ENCODE results near the gene KCNK4. TPM values are rescaled to one million over a fixed set of nuclear protein-coding genes. Genes with fewer than 3 reads are reported as not detected.

KCNK4 gene
- polyA plus RNA-seq, 1 donor from 2014 or later: 1.0 TPM

DNA sequence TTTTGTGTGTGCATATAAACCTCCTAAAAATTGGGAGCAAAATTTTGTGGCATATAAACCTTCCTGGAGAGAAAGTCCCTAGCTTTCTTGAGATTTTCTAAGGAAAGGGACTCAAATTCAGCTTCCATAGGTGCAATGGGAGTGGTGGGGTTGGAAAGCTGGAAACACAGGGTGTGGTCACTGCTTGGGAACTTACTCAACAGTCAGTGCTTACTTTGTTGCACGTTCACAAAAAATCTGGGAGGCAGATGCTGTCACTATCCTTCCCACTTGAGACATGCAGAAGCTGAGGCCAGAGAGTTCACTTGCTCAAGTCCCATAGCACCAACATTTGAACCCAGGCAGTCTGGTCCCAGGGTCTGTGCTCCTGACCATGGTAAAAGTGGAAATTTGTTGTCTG, 5.1 kb downstream of the KCNK4 start:
- no peaks in the 10 kb centered on the region for H3F3A ChIP-seq (ENCODE audit: insufficient read depth, low read length, poor library complexity, severe bottlenecking)
- TF ChIP-seq EZH2 (IDR thresholded peaks at IDR 0.05; ENCODE audit: borderline replicate concordance, insufficient read depth, low read length, poor library complexity, severe bottlenecking): no peak
- TF ChIP-seq, protein P1, sequence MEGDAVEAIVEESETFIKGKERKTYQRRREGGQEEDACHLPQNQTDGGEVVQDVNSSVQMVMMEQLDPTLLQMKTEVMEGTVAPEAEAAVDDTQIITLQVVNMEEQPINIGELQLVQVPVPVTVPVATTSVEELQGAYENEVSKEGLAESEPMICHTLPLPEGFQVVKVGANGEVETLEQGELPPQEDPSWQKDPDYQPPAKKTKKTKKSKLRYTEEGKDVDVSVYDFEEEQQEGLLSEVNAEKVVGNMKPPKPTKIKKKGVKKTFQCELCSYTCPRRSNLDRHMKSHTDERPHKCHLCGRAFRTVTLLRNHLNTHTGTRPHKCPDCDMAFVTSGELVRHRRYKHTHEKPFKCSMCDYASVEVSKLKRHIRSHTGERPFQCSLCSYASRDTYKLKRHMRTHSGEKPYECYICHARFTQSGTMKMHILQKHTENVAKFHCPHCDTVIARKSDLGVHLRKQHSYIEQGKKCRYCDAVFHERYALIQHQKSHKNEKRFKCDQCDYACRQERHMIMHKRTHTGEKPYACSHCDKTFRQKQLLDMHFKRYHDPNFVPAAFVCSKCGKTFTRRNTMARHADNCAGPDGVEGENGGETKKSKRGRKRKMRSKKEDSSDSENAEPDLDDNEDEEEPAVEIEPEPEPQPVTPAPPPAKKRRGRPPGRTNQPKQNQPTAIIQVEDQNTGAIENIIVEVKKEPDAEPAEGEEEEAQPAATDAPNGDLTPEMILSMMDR (IDR thresholded peaks at IDR 0.05; ENCODE audit: poor library complexity, severe bottlenecking): no peak
- no peak for TF ChIP-seq POLR2AphosphoS5 (IDR thresholded peaks at IDR 0.05)
- TF ChIP-seq EP300 (conservative IDR thresholded peaks at IDR 0.05; ENCODE audit: poor library complexity, severe bottlenecking): no peak
- TF ChIP-seq RAD21 (conservative IDR thresholded peaks at IDR 0.05): no peak
- TF ChIP-seq, protein P2, sequence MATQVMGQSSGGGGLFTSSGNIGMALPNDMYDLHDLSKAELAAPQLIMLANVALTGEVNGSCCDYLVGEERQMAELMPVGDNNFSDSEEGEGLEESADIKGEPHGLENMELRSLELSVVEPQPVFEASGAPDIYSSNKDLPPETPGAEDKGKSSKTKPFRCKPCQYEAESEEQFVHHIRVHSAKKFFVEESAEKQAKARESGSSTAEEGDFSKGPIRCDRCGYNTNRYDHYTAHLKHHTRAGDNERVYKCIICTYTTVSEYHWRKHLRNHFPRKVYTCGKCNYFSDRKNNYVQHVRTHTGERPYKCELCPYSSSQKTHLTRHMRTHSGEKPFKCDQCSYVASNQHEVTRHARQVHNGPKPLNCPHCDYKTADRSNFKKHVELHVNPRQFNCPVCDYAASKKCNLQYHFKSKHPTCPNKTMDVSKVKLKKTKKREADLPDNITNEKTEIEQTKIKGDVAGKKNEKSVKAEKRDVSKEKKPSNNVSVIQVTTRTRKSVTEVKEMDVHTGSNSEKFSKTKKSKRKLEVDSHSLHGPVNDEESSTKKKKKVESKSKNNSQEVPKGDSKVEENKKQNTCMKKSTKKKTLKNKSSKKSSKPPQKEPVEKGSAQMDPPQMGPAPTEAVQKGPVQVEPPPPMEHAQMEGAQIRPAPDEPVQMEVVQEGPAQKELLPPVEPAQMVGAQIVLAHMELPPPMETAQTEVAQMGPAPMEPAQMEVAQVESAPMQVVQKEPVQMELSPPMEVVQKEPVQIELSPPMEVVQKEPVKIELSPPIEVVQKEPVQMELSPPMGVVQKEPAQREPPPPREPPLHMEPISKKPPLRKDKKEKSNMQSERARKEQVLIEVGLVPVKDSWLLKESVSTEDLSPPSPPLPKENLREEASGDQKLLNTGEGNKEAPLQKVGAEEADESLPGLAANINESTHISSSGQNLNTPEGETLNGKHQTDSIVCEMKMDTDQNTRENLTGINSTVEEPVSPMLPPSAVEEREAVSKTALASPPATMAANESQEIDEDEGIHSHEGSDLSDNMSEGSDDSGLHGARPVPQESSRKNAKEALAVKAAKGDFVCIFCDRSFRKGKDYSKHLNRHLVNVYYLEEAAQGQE (IDR thresholded peaks at IDR 0.05; ENCODE audit: borderline replicate concordance): no peak
- no peak for TF ChIP-seq MXI1 (conservative IDR thresholded peaks at IDR 0.05; ENCODE audit: poor library complexity, severe bottlenecking)
- no peak for TF ChIP-seq SMC3 (conservative IDR thresholded peaks at IDR 0.05; ENCODE audit: poor library complexity)
- TF ChIP-seq TAF1 (IDR thresholded peaks at IDR 0.05; ENCODE audit: low read depth): no peak
- H2AFZ ChIP-seq (ENCODE audit: low read depth, low read length): no peak overlapping the region
- no peaks in the 10 kb centered on the region for H3K9me2 ChIP-seq (ENCODE audit: insufficient read depth, low read length)
- H3K9me3 ChIP-seq (ENCODE audit: low read length): no peaks in the 10 kb centered on the region
- no peak overlapping the region for H3K4me3 ChIP-seq (ENCODE audit: low read length)
- H4K20me1 ChIP-seq (ENCODE audit: insufficient read depth): no peaks in the 10 kb centered on the region
- H3K9ac ChIP-seq (ENCODE audit: low read length): no peak overlapping the region
- H3K27me3 ChIP-seq (ENCODE audit: insufficient read depth, low read depth, low read length): peaks cover 94% of the 10 kb centered on the region
- no peak overlapping the region for H3K4me2 ChIP-seq (ENCODE audit: low read length)
- H3K36me3 ChIP-seq (ENCODE audit: insufficient read depth, low read length): no peaks in the 10 kb centered on the region
- no peak overlapping the region for H3K27ac ChIP-seq (ENCODE audit: low read length)
- H3K79me2 ChIP-seq (replicated peaks; ENCODE audit: insufficient read depth, low read length): no peaks in the 10 kb centered on the region

DNA sequence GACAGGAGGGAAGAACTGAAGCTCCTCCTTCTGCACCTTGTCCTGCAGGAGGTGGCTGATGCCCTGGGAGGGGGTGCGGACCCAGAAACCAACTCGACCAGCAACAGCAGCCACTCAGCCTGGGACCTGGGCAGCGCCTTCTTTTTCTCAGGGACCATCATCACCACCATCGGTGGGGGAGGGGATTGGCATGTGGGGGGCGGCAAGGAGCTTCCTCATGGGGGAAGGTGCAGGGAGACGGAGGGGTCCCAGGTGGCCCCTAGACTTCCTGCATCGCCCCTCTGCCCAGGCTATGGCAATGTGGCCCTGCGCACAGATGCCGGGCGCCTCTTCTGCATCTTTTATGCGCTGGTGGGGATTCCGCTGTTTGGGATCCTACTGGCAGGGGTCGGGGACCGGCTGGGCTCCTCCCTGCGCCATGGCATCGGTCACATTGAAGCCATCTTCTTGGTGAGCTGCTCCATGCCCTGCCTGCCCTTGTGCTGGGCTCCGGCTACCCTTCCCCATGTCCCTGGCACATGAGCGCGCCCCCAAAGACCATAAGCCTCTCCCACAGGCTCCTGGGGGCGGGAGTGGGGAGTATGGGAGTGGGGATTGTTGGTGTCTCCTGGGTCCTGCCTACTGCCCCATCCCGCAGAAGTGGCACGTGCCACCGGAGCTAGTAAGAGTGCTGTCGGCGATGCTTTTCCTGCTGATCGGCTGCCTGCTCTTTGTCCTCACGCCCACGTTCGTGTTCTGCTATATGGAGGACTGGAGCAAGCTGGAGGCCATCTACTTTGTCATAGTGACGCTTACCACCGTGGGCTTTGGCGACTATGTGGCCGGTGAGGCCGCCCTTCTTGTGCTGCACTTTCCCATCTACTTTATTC, 6.0 kb downstream of the KCNK4 start:
- H3K36me3 ChIP-seq (ENCODE audit: insufficient read depth, low read length): no peaks in the 10 kb centered on the region
- H3K27me3 ChIP-seq (ENCODE audit: insufficient read depth, low read depth, low read length): peaks cover 96% of the 10 kb centered on the region
- H2AFZ ChIP-seq (ENCODE audit: low read depth, low read length): no peak overlapping the region
- H3K4me3 ChIP-seq (ENCODE audit: low read length): no peak overlapping the region
- no peak overlapping the region for H3K27ac ChIP-seq (ENCODE audit: low read length)
- no peaks in the 10 kb centered on the region for H3K9me3 ChIP-seq (ENCODE audit: low read length)
- no peaks in the 10 kb centered on the region for H3F3A ChIP-seq (ENCODE audit: insufficient read depth, low read length, poor library complexity, severe bottlenecking)
- H3K79me2 ChIP-seq (replicated peaks; ENCODE audit: insufficient read depth, low read length): no peaks in the 10 kb centered on the region
- H3K9ac ChIP-seq (ENCODE audit: low read length): no peak overlapping the region
- H3K4me2 ChIP-seq (ENCODE audit: low read length): no peak overlapping the region
- TF ChIP-seq, protein P1 (IDR thresholded peaks at IDR 0.05; ENCODE audit: poor library complexity, severe bottlenecking): no peak
- TF ChIP-seq TAF1 (IDR thresholded peaks at IDR 0.05; ENCODE audit: low read depth) (no peak), RAD21 (conservative IDR thresholded peaks at IDR 0.05) (no peak), MXI1 (conservative IDR thresholded peaks at IDR 0.05; ENCODE audit: poor library complexity, severe bottlenecking) (no peak), SMC3 (conservative IDR thresholded peaks at IDR 0.05; ENCODE audit: poor library complexity) (no peak)
- TF ChIP-seq, protein P2 (IDR thresholded peaks at IDR 0.05; ENCODE audit: borderline replicate concordance): no peak
- no peaks in the 10 kb centered on the region for H4K20me1 ChIP-seq (ENCODE audit: insufficient read depth)
- no peaks in the 10 kb centered on the region for H3K9me2 ChIP-seq (ENCODE audit: insufficient read depth, low read length)

Data from neural cell (in vitro differentiated cells).